Stimulated activated CD8-positive, alpha-beta memory T cell treated with anti-CD3 and anti-CD28 coated beads, Interleukin-12 subunit alpha, Interleukin-12 subunit beta, amount 100 ng/mL, for 24 hours (primary cell): ENCODE measurements around the gene ERICH6.

ENCODE experiments used
- DNase-seq: peaks from one replicate; pipeline ENCODE4 v3.0.0-alpha.2; 2020; ENCODE audit errors: extremely low read depth

The ERICH6 gene

DNA sequence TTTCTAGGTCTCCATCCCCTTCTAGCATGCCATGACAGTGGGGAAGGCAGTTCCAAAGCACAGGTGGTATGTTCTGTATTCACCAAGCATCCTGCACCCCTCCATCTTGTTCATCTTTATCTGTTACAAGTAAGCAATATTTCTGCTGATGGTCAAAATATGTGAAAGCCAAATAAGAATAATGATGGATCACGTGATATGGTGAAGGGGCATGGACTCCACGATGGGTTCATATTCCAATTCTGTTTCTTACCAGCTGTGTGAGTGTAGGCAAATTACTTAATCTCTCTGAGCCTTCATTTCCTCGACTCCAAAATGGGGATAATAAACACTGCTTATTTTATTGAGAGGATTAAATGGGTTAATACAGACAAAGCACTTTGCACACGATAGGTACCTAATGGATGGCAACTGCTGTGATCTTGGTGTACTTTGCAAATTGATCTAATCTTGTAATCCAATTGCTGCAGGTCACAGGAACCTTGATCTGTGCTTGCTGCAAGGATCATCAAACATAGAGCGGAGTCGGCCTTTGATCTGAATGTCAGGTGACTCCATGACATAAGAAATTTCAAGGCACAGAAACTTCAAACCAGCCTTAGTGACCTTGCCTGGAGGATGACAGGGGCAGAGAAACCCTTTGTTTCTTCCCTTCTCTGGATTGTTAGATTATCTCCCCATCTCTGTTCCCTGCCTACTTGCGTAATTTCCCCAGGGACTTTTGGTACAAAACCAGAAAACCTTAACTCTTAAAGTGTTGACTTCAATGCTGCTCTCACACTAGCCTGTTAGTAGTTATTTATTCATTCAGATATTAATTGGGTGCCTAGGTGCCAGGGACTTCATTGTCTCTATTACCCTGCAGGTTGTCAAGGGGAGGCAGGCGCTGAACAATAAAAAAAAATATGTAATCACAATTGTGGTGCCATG, 33.4 kb upstream of the ERICH6 start:
- DNase-seq: no peak

DNA sequence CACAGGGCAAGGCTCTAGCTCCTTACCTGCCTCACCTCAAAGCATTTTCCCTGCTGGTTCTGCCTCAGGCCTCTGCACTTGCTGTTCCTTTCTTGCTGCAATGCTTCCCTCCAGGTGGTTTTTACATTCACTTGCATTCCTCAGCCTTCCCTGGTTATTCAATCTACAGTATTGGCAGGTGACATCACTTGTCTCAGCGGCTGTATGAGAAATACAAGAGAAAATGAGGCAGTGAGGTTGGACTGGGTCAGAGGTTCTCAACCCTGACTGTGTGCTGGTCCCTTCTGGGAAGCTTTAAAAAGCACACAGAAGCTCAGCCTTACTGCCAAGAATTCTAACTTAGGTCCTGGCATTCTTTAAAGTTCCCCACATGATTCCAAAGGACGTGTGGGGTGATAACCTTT, 32.6 kb upstream of the ERICH6 start:
- DNase-seq: no peak

- no peak for DNase-seq
These were observed 31.0 kb upstream of the ERICH6 start for GRCh38 chr3:150734795-150735119.

- no peak for DNase-seq
These were observed 30.4 kb upstream of the ERICH6 start for GRCh38 chr3:150733936-150734794.

- no peak for DNase-seq
These were observed 29.7 kb upstream of the ERICH6 start for GRCh38 chr3:150733373-150733935.

DNA sequence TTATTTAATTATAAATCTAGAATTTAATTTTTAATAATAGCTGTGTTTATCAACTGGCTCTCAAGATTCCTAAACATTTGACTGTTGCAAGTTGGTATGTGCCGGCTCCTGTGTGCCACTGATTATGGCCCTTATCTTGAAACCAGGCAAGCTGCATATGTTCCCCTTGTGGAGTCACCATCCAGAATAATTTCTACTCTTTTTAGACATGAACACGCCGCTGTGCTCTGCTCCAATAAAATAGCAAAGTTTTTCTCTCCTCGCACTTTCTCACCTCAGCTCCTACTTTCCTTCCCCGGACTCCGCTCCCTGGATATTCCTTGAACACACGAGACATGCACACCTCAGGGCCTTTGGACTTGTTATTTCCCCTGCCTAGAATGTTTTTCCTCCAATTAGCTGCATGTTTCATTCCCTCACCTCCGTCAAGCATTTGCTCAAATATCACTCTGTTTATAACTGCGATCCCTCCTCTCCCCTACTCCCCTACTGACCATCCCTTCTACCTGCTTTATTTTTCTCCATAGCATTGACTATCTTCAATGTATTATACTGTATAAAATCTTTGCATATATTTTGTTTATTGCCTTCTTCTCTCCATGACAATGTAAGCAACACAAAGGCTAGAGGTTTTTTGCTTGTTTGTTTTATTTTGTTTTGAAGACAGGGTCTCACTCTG, 26.1 kb upstream of the ERICH6 start:
- DNase-seq: no peak

- DNase-seq: no peak
These were observed 24.2 kb upstream of the ERICH6 start for GRCh38 chr3:150727653-150728502.

GRCh38 chr3:150725548-150725947, 21.8 kb upstream of the ERICH6 start:
- no peak for DNase-seq

- DNase-seq: no peak
These were observed 20.2 kb upstream of the ERICH6 start for GRCh38 chr3:150723946-150724345.

DNA sequence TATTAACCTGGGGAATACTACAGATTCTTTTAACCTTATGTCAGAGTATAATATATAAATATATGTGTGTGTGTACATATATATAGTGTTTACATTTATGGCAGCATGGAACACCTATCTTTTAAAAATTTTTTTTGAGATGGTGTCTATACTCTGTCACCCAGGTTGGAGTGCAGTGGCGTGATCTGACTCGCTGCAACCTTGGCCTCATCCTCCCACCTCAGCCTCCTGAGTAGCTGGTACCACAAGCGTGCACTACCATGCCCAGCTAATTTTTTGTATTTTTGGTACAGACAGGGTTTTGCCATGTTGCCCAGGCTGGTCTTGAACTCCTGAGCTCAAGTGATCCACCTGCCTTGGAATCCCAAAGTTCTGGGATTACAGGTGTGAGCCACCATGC, 18.5 kb upstream of the ERICH6 start:
- no peak for DNase-seq

DNA sequence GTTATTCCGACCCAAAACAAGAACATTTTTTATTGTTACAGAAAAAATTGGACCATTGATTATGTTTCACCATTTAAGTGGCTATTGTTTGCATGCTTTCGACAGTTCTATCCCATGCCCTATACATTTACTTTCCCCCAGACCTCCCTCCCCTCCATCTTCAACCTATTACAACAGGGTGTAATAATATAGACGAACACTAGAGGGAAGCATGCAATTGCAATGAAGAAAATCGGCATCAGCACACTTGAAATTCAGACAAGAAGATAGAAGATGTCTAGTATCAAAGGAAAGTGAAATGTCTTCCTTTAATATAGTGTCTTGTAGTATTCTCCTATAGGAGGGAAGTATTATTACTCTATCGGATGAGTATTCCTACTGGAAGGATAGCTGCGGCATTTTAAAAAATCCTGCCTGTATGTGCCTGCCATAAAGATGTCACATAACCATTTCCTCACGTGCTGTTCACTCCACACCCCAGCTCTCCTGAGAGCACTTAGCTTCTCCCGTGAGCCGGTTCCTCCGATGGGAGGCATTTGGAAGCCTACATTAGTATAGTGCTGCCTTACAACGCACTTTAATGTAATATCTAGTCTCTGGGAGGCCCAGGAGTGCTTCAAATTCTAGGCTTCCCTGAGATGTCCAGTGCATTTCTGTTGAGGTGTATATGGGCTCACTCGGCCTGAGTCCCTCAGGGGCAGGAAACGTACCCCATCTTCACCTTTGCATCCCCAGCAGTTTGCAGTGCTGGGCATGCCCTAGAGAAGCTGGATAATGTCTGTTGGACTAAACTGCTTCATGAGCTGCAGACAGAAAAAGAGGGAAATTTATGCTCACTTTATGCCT, 17.8 kb upstream of the ERICH6 start:
- DNase-seq: no peak

GRCh38 chr3:150720444-150720843, 16.7 kb upstream of the ERICH6 start:
- DNase-seq: no peak

DNA sequence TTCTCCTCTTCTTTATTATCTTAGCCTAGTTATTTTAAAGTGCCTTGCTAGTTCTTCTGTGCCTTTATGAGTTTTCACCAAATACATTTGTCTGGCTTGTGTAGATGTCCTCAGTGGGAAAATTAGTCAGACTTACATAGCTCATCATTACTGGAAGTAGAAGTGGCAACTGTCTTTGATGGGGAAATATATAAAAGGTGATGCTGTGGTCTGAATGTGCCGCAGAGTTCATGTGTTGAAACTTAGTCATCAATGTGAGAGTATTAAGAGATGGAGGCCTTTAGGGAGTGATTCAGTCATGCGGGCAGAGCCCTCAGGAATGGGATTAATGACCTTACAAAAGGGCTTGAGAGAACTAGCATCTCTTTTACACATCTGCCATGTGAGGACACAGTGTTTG, 6.4 kb upstream of the ERICH6 start:
- no peak for DNase-seq

GRCh38 chr3:150703299-150703755, 393 bp downstream of the ERICH6 start:
- DNase-seq: no peak

GRCh38 chr3:150699068-150699639, 4.6 kb downstream of the ERICH6 start:
- no peak for DNase-seq

GRCh38 chr3:150697646-150698045, 6.1 kb downstream of the ERICH6 start:
- no peak for DNase-seq

DNA sequence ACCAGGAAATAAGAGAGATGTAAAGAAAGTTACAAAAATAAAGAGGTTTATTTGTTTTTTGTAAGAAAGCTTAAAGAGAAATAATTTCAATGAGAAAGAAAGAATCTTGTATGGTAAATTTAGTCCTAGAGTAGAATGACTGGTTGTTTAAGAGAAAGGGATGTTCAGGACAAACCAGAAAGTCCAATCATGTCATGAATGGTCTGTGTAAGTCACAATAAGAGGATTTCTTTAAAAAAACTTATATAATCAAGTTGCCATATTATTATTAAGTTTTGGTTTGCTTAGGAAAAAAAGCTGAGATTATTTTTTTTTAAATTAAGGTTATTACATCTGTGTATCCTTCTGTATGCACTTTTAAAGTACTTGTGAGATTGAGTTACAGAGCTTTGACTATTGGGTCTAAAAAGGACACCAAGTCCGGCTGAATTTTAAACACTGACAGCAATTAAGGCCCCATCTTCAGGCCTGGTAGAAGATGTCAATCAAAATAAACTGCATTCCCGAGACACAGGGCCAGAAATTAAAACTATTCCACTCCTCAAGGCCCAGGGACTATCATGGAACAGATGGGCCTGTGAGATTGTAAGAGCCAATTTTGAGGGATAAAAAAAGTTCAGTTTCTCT, 12.2 kb downstream of the ERICH6 start:
- DNase-seq: no peak

GRCh38 chr3:150687613-150688012, 16.1 kb downstream of the ERICH6 start:
- no peak for DNase-seq

DNA sequence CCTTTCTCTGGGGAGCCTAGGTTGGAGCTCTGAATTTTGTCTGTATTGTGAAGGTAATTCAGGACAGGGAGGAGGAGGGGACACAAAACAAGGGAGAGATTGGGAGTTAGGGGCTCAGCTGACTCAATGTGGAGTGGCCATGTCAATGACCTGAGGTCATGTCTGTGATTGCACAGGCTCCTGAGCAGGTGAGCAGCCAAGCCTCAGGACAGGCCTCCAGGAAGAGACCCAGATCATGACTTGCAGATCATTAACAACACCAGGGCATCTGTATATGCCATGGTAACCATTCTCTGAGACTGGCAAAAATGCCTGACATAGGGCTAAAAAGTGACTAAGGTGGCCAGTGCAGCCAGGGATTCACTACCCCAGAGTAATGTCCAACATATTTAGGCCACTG, 20.9 kb downstream of the ERICH6 start:
- no peak for DNase-seq
